Fibroblast of skin of left biceps (primary cell): ENCODE data around the gene TIGD1.

Source experiments
- DNase-seq, 2 experiments: peaks; one replicate each; pipeline ENCODE4 v3.0.0-alpha.2; 2013; ENCODE audit warnings: low read depth in 2 of 2

The TIGD1 gene

DNA sequence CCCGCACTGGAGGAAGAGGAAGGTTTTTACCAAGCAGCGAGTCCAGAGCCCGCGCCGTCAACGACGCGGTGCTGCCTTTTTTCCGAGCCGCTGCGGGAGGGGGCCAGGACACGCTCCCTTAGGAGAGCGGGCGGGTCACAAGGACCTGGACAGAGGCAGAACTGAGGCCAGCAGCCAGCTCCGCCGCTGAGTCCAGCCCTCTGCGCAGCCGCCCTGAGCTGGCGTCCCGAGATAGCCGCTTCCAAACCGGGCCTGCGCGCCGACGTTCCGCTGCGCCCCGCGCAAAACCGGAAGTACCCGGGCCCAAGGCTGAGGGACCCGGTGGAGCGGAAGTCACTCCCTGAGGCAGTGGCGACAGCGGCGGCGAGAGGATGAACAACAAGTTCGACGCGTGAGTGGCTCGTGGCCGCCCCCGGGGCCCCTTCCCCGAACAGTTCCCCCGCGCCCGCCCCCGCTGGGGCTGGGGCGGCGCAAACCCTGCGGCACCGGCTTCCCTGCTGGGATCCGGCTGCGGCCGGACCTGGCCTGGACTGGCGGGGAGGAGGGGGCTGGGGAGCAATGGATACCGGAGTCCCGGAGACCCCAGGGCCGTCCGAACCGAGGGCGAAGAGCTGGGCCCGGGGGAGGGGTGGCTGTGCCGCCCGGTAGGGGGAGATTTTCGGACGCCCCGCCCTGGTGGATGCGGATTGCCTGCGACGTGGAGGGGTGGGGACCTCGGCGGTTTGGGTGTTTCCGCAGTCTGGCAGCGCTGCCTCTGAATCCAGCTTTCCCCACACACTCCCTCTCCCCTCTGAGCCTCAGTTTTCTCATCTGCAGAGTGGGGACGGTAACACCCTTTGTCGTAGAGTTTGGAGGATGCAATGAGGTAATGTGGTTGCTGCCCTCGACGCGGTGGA lies at the start of gene TIGD1, which contains the start of gene EIF4E2:
TSS of gene TIGD1 (minus strand) at position 204 of the 896 bp plus-strand sequence. CDS start 675 bp downstream, outside the sequence.
TSS of gene EIF4E2 (plus strand) at position 336 of the 896 bp plus-strand sequence. CDS start at position 372, 36 bp downstream.
- peak; percentile 78 to 82 for DNase-seq

- DNase-seq = no peak
These were observed 47.9 kb upstream of the TIGD1 start for GRCh38 chr2:232598293-232598692.

- DNase-seq = no peak
These were observed 47.2 kb upstream of the TIGD1 start for GRCh38 chr2:232597362-232598079.

DNA sequence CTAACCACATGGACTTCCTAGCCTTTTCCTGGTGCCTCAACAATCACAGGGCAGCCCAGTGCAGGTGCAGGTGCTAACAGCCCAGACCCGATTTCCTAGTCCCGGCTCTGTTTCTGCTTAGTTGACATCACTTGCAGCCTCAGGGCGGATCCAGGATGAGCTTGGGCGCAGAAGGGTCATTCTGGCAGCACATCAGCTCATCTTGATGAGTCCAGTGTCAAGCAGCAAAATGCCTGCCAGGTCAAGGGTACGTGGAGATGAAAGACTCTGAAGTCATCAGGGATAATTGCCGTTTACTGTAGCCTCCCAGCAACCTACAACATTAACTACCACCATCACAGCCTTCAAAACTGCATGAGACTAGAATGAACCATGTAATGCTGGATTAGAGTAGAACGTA lies 43.6 kb upstream of the TIGD1 start:
- no peak for DNase-seq

DNA sequence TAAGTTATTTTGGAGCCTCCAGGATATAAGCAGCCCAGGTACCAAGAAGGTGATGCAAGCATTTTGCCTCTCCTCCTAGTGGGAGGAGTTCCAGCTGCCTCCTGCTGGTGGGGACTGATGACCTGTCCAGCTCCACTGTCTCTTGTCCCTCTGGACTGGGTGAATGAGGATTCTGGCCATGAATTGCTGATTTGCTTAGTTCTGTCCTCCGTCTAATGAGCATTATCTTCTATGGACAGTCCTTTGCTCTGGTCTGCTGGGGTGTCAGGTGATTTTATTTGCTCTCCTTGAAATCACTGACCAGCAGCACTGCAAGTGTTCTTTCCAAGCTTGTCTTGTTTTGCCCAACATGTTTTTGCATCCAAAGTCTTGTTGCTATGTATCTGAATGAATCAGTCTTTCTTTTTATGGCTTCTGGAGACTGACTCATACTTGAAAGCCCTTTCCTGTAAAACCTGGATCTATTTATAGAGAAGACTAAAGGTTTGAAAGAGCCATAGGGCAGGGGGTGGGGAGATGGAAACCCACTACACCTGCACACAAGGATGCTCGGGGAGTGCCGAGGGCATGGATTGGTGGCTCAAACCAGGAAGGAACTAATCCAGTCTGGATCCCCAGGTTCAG lies 42.5 kb upstream of the TIGD1 start:
- DNase-seq = no peak

GRCh38 chr2:232588680-232589585 lies 38.6 kb upstream of the TIGD1 start:
- DNase-seq = no peak

DNA sequence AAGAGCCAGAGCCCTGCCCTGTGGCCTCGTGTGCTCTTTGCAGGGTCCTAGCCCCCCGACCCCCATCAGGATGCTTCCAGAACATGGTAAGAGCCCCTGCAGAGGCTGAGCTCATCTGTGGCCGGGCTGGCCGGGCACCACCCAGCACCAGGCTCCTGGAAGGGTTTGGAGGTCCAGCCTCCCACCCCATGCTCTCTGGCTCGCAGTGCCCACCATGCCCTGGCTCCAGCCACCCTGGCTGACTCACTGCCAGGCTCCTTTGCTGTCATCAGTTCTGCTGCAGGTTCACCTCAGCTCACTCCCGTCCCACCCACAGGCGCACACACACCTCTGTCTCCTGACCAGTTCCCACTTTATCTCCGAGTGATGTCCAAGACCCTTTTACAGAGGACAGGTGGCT lies 37.7 kb upstream of the TIGD1 start:
- no peak for DNase-seq

DNA sequence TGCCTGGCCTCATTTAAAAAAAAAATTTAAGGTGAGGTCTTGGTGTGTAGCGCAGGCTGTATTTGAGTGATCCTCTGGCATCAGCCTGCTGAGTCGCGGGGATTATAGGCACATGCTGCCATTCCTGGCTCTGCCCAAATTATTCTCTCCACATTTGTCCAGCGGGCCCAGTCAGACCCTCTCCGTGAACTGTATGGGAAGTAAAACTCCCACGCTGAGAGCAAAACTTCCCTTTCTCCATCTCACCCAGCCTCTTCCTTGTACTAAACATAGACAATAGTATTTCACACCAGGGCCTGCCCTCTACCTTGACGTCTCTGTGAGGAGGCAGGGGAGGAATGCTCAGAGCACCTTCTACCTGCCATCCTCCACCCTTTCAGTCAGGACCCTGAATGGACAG lies 37.2 kb upstream of the TIGD1 start:
- no peak for DNase-seq

DNA sequence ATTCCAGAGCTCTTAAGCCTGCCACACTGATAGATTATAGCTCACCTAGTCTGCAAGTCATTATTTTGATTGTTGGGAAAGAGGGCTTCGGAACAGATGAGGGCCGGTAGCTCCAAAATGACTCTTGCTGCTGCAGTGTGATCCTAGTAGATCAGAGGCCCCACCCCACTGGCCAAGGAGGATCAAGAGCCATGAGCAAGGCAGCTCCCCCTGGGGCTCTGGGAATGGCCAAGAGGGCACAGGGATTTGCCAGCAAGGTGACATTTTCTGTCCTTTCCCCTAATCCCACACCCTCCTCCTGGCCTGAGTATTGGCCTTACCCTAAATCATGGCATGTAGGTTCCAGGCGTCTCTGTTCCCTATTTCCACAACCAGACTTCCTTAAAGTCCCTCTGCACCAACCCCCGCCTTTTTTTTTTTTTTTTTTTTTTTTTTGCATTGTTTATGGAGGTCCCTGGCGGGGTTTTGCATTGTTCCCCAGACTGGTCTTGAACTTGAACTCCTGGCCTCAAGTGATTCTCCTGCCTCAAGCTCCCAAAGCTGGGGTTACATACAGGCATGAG lies 36.7 kb upstream of the TIGD1 start:
- DNase-seq = no peak

DNA sequence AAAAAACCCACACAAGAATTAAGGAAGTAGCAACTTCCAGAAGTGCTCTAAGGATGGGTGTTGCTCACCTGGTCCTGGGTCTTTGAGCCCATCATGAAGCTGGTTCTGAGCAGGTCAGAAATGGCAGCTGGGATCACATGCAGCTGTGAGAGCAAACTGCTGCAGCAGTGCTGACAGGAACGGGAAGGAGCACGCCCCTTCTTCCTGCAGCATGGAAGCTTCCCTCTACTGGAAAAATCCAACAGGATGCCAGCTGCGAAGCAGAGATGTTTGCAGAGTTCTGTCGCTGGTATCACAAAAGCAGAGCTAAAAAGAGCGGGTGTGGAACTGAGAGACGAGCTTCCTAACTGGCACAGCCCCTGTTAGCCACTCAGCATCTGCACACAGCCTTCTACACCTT lies 33.9 kb upstream of the TIGD1 start:
- DNase-seq = no peak

DNA sequence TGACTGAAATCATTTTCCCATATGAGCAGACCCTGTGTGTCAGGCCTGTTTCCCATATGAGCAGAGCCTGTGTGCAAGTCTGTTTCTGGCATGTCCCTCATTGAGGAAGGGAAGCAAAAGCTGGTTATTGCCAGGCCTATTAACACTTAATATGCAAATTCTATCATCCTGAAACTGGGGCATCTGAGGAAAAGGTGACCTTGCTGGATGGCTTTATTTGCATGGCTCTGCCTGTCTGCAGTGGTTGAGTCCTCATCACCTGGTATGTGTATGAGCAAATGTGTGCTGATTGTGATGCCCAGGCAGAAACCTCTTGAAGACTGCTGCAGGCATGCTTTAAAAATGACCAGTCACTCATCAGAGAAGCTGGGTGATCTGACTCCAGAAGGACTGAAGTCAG lies 31.4 kb upstream of the TIGD1 start:
- DNase-seq = no peak

DNA sequence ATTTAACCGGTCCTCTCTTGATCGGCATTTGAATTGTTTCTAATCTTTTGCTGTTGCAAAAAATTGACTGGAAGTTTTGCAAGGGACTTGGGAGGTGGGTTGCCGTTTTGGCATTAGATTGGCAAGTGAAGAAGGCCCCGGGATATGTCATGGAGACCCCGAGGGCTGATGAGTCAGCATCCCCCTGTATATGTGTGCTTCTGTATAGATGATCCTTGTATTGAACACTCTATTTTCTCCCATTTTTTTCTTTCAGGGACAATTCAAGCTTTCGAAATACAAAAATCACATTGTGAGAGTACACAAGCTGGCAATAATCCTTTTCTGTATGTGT lies 30.3 kb upstream of the TIGD1 start:
- DNase-seq = no peak

DNA sequence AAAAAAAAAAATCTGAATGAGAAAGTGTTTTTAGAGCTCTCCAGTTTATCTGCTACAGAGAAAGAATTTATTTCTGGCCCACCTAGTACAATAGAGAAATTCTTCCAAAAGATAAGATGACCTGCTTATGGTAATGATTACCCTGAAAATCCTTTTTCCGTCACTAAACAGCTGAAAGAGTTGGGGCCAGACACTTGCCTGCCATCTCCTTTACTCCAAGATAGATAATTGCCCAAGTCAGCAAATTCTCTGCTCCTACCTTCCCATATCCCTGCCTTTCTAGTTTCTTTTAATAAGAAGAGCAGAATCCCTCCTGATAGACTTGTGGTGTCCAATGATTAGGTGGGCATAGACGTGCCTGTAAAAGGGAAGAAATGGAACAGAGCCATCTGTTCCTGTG lies 28.3 kb upstream of the TIGD1 start:
- no peak for DNase-seq

- DNase-seq = no peak
These were observed 27.5 kb upstream of the TIGD1 start for GRCh38 chr2:232577841-232578240.

DNA sequence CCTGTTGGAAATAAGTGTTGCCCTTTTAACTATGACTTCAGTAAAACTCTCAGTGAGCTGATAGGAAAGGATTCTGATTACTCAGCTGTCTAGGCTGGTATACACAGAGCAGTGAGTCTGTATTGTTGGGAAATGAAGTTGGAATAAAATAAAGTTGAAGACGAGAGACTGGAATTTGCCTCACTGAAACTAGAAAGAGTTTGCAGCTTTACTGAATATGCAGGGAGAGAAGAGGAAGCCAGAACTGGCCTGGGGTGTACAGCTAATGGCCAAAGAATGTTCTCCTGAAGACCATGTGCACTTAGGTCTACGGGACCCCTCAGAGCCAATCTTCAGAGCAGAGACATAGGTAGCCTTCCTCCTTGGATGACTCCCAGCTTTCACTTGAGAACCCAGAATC lies 26.6 kb upstream of the TIGD1 start:
- no peak for DNase-seq

DNA sequence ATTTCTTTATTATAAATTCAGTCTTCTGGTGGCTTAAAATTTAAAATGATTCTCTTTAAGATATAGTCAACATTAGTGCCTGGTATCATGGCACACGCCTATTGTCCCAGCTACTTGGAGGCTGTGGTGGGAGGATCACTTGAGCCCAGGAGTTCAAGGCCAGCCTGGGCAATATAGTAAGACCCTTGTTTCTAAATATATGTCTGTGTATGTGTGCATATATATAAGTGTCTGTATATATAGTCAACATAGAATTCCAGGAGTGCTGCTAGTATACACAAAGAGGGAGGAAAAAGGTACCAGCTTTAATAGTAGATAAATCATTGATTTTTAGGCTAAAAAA lies 25.0 kb upstream of the TIGD1 start:
- no peak for DNase-seq

DNA sequence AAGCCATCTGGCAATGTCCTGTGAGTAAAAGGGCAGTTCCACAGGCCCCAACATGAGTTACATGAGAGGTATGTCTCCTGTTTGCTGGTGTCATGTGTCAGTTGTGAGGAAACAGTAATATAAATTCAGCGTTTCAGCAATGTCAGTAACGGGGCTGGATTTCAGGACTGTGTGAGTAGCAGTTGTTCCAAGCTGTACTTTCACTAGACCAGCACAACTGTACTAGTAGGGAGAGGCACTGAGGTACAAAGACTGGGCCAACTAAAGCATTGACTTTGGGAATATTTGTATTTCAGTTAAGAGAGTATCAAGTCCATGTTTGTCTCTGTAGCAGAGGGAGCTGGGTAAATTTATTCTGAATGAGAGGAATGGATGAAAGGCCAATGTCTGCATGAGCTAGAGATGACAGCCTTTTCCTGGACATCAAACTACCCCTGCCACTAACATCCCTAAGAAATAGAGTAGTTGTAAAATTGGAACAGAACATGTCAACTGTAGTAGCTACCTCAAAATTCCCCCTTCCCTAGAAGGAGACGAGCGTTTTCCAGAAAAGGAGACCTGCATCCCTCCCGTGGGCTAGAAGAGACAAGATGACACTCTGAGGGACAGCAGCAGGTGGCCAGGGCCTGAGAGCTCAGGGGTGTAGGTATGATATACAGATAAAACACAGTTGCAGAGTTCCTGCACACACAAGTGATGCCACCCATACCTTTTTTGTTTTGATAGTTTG lies 24.5 kb upstream of the TIGD1 start:
- no peak for DNase-seq

DNA sequence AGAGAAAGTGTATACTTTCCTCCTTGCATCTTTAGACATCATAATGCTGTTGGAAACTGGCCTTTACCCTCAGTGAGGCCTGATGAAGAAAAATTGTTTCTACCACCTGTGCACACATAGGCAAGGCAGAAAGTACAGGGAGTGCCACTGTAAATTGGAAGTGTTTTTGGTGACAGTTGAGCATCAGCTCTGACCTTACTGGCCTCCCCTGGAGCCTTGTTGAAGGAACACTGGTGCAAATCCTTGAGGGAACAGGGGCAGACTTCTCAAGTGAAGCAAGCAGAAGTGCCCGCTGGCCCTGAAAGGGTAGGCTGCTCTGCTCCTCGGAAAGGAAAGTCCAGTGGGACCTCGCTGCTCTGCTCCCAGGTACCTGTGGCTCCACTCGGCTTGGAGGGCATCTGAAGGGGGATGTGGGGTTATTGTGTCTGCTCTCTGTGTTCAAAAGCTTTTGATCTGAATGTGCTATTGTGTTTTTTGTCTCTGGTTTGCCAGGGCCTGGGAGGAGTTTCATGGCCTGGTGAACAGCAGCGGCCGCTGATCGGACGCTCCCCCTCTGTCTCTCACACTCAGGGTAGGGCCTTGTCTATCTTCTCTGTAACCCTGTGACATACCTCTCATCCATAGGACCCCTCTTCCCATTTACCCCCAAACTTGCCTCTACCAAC lies 23.5 kb upstream of the TIGD1 start:
- no peak for DNase-seq

DNA sequence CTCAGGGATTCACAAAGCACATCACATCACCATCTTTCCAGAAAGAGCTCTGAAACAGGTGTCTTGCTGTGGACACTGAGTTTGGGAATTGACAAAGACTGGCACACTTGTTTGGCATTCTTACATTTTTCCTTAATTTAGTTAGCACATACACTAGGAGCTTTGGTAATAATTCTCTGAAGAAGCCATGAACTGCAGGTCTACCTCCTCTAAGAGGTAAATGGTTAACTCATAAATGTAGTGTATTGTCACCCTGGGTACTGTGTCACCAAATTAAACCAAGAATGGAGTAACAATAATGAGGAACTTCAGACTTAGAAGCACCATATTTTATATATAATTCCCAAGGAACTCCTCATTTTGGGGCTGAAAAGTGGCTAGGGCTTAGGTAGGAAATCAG lies 22.7 kb upstream of the TIGD1 start:
- no peak for DNase-seq

GRCh38 chr2:232571026-232571474 lies 20.7 kb upstream of the TIGD1 start:
- no peak for DNase-seq
